GM12875 (cell line): ENCODE data around the gene COG4.

Experiments
- H3K4me3 ChIP-seq: one replicate; pipeline ENCODE4 v1.5.1; 2011; ENCODE audit warnings: low read depth, low read length, control low read depth
- CTCF ChIP-seq: IDR thresholded peaks from 2 replicates; pipeline ENCODE4 v1.5.1; 2011; ENCODE audit warnings: low read depth, mild to moderate bottlenecking, control low read depth, inconsistent platforms, low read length, moderate library complexity, borderline replicate concordance; ENCODE audit not compliant: insufficient read depth

Gene COG4

GRCh38 chr16:70494777-70495176, 28.6 kb downstream of the COG4 start:
- TF ChIP-seq CTCF: no peak
- H3K4me3 ChIP-seq: no peak overlapping the region

GRCh38 chr16:70494202-70494770, 29.1 kb downstream of the COG4 start:
- TF ChIP-seq CTCF: no peak
- H3K4me3 ChIP-seq: no peak overlapping the region

- H3K4me3 ChIP-seq: no peak overlapping the region
- TF ChIP-seq CTCF: no peak
Measured at GRCh38 chr16:70493802-70494201, 29.6 kb downstream of the COG4 start.

GRCh38 chr16:70490261-70490660, 33.1 kb downstream of the COG4 start:
- TF ChIP-seq CTCF: no peak
- H3K4me3 ChIP-seq: no peak overlapping the region

- no peak for TF ChIP-seq CTCF
- H3K4me3 ChIP-seq: no peak overlapping the region
Measured at GRCh38 chr16:70484867-70485266, 38.5 kb downstream of the COG4 start.

GRCh38 chr16:70483426-70483825, 39.9 kb downstream of the COG4 start:
- no peak for TF ChIP-seq CTCF
- H3K4me3 ChIP-seq: no peak overlapping the region

GRCh38 chr16:70482624-70483023, 40.7 kb downstream of the COG4 start:
- TF ChIP-seq CTCF: no peak
- H3K4me3 ChIP-seq: no peak overlapping the region
